Skeletal muscle tissue (tissue), 4 donors: ENCODE measurements around the gene LENG1. TPM values are rescaled to one million over a fixed set of nuclear protein-coding genes. Genes with fewer than 3 reads are reported as not detected.

Source experiments
- H3K27ac ChIP-seq: one replicate; pipeline ENCODE4 v1.7.0; 2013; ENCODE audit warnings: mild to moderate bottlenecking, low read depth, low read length, inconsistent platforms
- H3K27me3 ChIP-seq, 3 donors: one replicate each; pipeline ENCODE4 v1.7.0; 2013; ENCODE audit warnings: low read length in 3 of 3; ENCODE audit not compliant: control insufficient read depth in 3 of 3, insufficient read depth in 3 of 3
- H3K36me3 ChIP-seq, 3 donors: one replicate each; pipeline ENCODE4 v1.7.0; 2013; ENCODE audit warnings: low read length in 3 of 3; ENCODE audit not compliant: control insufficient read depth in 3 of 3, insufficient read depth in 3 of 3
- H3K4me1 ChIP-seq, 3 donors: one replicate each; pipeline ENCODE4 v1.7.0; 2013; ENCODE audit warnings: low read length in 3 of 3, mild to moderate bottlenecking in 3 of 3; ENCODE audit not compliant: control insufficient read depth in 3 of 3, insufficient read depth in 3 of 3
- H3K4me3 ChIP-seq, 3 donors: one replicate each; pipeline ENCODE4 v1.7.0; 2013; ENCODE audit warnings: low read length in 3 of 3
- H3K9ac ChIP-seq, 3 donors: one replicate each; pipeline ENCODE4 v1.7.0; 2013; ENCODE audit warnings: low read length in 3 of 3, mild to moderate bottlenecking in 3 of 3, moderate library complexity in 2 of 3, low read depth in 1 of 3
- H3K9me3 ChIP-seq, 3 donors: one replicate each; pipeline ENCODE4 v1.7.0; 2013; ENCODE audit warnings: low read length in 3 of 3; ENCODE audit not compliant: control insufficient read depth in 3 of 3
- total RNA-seq: library from RNA; depleted of rRNA; stranded (reverse); fragments of >200 nt; gene quantifications from one replicate; pipeline ENCODE4 v1.2.3, GENCODE V29; 2014
- donor health status: Osteomylitis.

The LENG1 gene
- total RNA-seq, 1 donor from 2014 or later = 7.8 TPM

DNA sequence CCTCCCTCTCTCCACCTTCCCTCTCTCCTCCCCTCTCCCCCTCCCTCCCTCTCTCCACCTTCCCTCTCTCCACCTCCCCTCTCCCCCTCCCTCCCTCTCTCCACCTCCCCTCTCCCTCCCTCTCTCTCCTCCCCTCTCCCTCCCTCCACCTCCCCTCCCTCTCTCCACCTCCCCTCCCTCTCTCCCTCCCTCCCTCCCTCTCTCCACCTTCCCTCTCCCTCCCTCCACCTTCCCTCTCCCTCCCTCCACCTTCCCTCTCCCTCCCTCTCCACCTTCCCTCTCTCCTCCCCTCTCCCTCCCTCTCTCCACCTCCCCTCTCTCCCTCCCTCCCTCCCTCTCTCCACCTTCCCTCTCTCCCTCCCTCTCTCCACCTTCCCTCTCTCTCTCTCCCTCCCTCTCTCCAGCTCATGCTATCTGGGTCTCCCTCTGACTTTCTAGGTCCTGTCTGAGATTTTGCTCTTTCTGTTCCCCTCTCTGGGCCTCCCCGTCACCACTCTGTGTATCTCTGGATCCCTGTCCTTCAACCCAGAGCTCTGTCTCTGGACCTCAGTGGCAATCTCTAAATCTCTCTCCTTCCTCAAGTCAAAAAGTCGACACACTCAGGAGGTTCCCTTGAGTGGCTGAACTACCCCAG, 25.4 kb downstream of the LENG1 start:
- no peak overlapping the region for H3K27ac ChIP-seq

DNA sequence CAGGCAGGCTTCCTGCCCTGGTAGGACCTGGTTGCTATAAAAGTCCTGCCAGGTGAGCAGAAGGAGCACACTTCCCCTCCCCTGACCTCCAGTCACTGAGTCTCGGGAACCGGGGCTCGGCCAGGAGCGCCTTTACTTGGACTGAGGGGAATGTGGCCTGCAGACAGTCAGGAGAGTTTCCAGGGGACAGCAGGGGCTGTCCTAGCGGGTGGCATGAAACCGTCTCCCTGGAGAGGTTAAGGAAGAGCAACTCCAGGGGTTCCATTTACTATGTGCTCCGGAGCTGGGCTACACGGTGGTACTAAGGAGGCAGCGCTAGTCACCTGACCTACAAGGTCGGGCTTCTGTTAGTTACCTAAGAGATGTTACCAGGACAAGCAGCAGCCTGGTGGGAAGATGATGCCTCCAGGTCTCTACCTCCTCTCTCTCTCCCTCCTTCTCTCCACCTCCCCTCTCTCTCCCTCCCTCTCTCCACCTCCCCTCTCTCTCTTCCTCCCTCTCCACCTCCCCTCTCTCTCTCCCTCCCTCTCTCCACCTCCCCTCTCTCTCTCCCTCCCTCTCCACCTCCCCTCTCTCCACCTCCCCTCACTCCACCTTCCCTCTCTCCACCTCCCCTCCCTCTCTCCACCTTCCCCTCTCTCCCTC, 26.1 kb downstream of the LENG1 start:
- Histone ChIP-seq H3K27me3 (no peaks in the 10 kb centered on the region), H3K9ac (no peak overlapping the region), H3K27ac (no peak overlapping the region), H3K4me3 (no peak overlapping the region), H3K9me3 (no peaks in the 10 kb centered on the region), H3K4me1 (peaks cover 12 to 13% (median 12%) of the 10 kb centered on the region in 3 donors), H3K36me3 (peaks cover 20 to 26% (median 25%) of the 10 kb centered on the region in 3 donors)

More for the DNA sequence above, 25.4 kb downstream of the LENG1 start:
- no peak overlapping the region for H3K9ac ChIP-seq
- H3K4me3 ChIP-seq = no peak overlapping the region
- peaks cover 18 to 19% (median 19%) of the 10 kb centered on the region in 3 donors for H3K4me1 ChIP-seq
- H3K36me3 ChIP-seq = peaks cover 16 to 22% (median 21%) of the 10 kb centered on the region in 3 donors
- H3K9me3 ChIP-seq = no peaks in the 10 kb centered on the region
- no peaks in the 10 kb centered on the region for H3K27me3 ChIP-seq

DNA sequence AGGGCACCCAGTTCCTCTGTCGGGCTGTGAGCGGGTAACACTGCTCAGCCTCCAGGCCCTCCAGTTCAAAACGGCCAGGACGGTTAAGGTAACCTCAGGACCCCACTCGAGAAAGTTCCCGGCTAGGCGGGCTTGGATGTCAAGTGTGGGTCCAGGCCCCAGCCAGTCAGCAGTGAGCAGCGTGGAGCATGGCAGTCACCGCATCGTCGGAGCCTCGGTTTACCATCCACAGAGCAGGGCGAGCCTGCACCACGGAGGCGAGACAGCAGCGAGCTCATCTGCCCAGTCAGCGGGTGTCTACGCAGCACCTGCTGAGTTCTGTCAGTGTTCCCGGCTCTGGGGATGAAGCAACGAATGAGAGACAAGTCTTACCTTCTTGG, 29.9 kb downstream of the LENG1 start:
- Histone ChIP-seq H3K27me3 (no peaks in the 10 kb centered on the region), H3K4me3 (no peak overlapping the region), H3K9me3 (no peaks in the 10 kb centered on the region), H3K27ac (no peak overlapping the region), H3K36me3 (peaks cover 49 to 54% (median 54%) of the 10 kb centered on the region in 3 donors), H3K9ac (no peak overlapping the region), H3K4me1 (no peaks in the 10 kb centered on the region)

DNA sequence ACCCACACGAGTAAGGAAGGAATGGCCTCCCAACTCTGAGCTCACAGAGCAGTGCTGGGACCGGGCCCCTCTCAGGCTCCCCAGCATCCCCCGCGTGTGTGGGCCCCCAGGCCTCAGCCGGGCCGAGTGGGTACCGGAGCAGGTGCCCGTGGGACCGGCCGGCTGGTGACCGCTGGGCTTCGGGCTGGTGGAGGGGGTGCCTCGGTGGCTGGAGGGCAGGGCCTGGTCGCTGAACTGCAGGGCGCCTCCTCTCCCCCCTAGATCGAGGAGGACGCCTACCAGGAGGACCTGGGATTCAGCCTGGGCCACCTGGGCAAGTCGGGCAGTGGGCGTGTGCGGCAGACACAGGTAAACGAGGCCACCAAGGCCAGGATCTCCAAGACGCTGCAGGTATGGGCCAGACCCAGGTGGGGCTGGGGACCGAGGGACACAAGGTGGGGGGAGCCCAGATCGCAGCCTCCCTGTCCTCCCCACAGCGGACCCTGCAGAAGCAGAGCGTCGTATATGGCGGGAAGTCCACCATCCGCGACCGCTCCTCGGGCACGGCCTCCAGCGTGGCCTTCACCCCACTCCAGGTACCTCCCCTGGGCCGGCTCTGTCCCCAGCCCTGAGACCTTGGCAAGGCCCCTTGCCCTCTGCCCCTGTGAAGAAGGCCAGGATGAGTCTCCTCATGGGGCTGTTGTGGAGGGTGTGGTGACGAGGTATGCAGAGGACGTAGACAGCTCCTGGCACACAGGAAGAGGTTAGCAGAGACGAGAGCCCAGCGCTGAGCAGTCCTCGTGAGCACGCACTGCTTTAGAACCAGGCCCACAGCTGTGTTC, 30.5 kb downstream of the LENG1 start:
- H3K9me3 ChIP-seq = no peaks in the 10 kb centered on the region
- H3K4me1 ChIP-seq = no peaks in the 10 kb centered on the region
- no peak overlapping the region for H3K4me3 ChIP-seq
- no peaks in the 10 kb centered on the region for H3K27me3 ChIP-seq
- H3K9ac ChIP-seq = no peak overlapping the region
- H3K36me3 ChIP-seq = peaks cover 55 to 60% (median 59%) of the 10 kb centered on the region in 3 donors
- no peak overlapping the region for H3K27ac ChIP-seq

DNA sequence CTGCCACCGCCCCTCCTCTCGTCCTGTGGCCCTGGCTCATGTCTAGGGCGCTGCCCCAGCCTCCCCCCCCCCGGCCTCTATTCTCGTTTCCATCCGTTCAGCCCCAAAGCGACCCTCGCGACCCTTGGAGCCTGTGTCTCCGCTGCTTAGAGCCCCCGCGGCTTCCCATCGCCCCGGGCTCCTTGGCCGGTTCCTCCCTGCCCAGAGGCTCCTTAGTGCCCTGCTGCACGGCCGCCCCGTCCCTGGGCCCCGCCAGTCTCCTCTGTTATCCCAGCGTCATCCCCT, 31.1 kb downstream of the LENG1 start:
- no peaks in the 10 kb centered on the region for H3K9me3 ChIP-seq
- H3K9ac ChIP-seq = no peak overlapping the region
- no peaks in the 10 kb centered on the region for H3K4me1 ChIP-seq
- no peak overlapping the region for H3K27ac ChIP-seq
- H3K4me3 ChIP-seq = no peak overlapping the region
- H3K27me3 ChIP-seq = no peaks in the 10 kb centered on the region
- peaks cover 61 to 66% (median 65%) of the 10 kb centered on the region in 3 donors for H3K36me3 ChIP-seq

DNA sequence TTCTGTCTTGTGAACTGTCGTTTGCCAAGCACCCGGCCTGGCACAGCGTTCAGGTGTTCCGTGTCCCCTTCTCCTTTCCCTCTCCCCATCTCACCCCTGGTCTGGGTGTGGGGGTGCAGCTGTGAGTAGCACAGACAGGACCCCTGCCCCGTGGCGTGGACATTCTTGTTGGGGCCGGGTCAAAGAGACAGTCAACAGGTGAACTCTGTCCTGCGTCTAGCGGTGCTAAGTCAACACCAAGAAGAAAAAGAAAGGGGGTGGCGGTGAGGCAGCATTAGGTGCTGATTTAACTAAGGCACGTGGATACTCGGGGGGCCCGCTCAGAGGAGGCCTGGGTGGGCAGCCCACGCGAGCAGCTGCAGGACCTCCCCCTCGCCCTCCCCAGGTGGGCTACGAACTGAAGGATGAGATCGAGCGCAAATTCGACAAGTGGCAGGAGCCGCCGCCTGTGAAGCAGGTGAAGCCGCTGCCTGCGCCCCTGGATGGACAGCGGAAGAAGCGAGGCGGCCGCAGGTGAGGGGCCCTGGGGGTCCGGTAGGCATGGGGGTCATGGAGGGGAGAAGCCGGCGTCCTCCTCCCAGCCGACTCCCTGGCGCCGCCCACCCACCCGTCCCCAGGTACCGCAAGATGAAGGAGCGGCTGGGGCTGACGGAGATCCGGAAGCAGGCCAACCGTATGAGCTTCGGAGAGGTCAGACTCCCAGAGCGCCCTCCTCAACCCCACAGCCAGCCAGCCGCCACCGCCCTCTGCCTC, 31.7 kb downstream of the LENG1 start:
- H3K36me3 ChIP-seq = peaks cover 66 to 71% (median 67%) of the 10 kb centered on the region in 3 donors
- H3K9me3 ChIP-seq = no peaks in the 10 kb centered on the region
- H3K4me3 ChIP-seq = no peak overlapping the region
- no peak overlapping the region for H3K27ac ChIP-seq
- H3K9ac ChIP-seq = no peak overlapping the region
- no peaks in the 10 kb centered on the region for H3K27me3 ChIP-seq
- H3K4me1 ChIP-seq = no peaks in the 10 kb centered on the region

DNA sequence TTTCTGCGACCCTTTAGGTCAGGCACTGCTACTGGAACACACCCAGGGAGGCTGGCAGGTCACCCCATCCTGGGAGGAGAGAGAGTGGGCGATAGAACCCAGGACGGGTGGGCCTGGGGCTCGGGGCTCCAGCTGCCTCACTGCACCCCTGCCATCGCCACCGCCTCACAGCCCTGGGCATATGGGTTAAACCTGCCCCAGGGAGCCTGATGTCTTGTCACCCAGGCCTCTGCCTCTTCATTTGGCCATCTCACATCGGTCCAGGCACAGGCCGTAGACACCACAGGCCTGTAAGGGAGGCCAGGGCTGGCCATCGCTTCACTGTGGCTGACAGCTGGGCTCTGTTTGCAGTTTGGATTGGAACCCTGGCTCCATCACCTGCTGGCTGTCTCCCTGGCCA, 33.8 kb downstream of the LENG1 start:
- no peaks in the 10 kb centered on the region for H3K27me3 ChIP-seq
- H3K36me3 ChIP-seq = peaks cover 72 to 77% (median 77%) of the 10 kb centered on the region in 3 donors
- H3K9ac ChIP-seq = no peak overlapping the region
- no peaks in the 10 kb centered on the region for H3K9me3 ChIP-seq
- H3K4me3 ChIP-seq = no peak overlapping the region
- H3K4me1 ChIP-seq = no peaks in the 10 kb centered on the region
- H3K27ac ChIP-seq = no peak overlapping the region

DNA sequence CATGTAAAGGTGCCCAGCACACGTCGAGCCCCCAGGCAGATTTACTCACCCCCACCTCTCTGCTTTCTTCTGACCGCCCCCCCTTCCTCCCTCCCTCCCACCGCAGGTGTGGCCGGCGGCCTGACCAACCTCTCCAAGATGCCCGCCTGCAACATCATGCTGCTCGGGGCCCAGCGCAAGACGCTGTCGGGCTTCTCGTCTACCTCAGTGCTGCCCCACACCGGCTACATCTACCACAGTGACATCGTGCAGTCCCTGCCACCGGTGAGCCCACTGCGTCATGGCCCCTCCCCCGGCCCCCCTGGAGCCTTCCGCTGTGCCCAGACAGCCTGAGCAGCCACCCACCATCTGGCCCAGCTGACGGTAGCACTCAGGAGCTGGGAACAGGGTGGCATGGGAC, 35.1 kb downstream of the LENG1 start:
- H3K4me1 ChIP-seq = no peaks in the 10 kb centered on the region
- no peak overlapping the region for H3K4me3 ChIP-seq
- no peaks in the 10 kb centered on the region for H3K27me3 ChIP-seq
- no peak overlapping the region for H3K27ac ChIP-seq
- no peaks in the 10 kb centered on the region for H3K9me3 ChIP-seq
- no peak overlapping the region for H3K9ac ChIP-seq
- H3K36me3 ChIP-seq = peaks cover 79 to 85% (median 82%) of the 10 kb centered on the region in 3 donors

DNA sequence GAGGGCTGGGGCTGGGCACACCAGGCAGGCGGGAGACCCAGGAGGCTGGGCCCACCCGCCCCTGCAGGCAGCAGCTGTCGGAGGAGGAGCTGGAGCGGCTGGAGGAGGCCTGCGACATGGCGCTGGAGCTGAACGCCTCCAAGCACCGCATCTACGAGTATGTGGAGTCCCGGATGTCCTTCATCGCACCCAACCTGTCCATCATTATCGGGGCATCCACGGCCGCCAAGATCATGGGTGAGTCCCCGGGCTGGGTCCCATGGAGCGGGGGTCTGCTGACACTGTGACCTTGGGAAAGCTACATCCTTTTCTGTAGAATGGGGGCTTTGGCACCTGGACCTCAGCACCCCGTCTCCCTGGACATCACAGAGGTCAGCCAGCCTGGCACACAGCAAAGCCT, 35.8 kb downstream of the LENG1 start:
- no peak overlapping the region for H3K9ac ChIP-seq
- H3K9me3 ChIP-seq = no peaks in the 10 kb centered on the region
- peaks cover 75 to 80% (median 77%) of the 10 kb centered on the region in 3 donors for H3K36me3 ChIP-seq
- no peak overlapping the region for H3K4me3 ChIP-seq
- no peak overlapping the region for H3K27ac ChIP-seq
- no peaks in the 10 kb centered on the region for H3K27me3 ChIP-seq
- H3K4me1 ChIP-seq = no peaks in the 10 kb centered on the region
